Kasumi-1 (cell line): ENCODE data around the gene CUX1.
"Not testable (repeated sequence)": the region's sequence is repeated elsewhere in the genome, so short reads cannot be mapped to it uniquely, and the experiment has no call there.

ENCODE experiments used
- DNase-seq, 2 experiments: peaks; one replicate each; lab custom pipeline; 2025; lab: John Stamatoyannopoulos, UW

The CUX1 gene

DNA sequence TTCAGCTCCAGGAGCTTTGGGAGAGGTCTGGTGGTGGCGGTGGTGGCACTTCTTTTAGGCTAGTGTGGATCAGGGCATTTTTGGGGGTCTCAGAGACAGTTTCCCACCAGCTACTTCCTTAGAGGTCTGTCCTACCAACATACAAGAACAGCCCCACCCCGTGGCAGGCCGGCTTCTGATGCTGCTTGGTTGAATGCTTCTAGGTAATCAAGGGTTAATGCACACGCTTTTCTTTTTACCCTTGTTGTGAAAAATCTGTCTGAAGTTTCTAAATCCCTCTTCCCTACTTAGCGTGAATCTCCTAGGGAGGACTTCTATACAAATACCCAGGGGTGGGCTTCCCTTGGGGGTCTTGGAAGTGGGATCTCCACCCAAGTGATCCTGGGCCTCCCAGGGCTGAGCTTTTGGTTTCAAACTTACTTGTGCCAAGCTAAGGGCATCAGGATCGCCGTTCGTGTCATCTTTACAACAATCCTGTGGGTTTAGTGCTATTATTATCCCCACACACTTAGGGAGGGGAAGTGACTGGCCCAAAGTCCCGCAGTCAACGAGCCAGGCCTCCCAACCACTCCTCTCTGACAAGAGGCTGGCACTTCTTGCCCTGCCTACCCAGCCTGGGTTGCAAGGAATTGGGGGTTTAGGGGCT, 471.0 kb downstream of the CUX1 start:
- peak; percentile 18 to 20 for DNase-seq

DNA sequence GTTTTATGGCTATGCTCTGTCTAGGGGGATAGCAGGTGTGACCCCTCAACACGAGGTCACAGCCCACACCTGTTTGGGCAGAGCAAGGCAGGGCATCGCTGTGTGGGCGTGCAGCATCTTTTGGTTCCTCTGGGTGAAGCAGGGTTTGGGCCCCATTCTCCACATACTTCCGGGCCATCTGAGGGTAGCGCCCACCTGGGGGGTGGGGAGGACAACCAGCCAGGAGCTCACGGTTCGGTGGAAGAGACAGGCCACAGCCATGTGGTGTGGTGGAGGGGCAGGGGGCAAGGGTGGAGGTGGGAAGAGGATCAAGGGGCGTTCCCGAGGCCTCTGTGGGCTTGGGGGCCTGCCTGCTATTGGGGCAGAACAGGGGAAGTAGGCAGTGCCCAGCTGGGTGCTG, 471.6 kb downstream of the CUX1 start:
- no peak for DNase-seq

DNA sequence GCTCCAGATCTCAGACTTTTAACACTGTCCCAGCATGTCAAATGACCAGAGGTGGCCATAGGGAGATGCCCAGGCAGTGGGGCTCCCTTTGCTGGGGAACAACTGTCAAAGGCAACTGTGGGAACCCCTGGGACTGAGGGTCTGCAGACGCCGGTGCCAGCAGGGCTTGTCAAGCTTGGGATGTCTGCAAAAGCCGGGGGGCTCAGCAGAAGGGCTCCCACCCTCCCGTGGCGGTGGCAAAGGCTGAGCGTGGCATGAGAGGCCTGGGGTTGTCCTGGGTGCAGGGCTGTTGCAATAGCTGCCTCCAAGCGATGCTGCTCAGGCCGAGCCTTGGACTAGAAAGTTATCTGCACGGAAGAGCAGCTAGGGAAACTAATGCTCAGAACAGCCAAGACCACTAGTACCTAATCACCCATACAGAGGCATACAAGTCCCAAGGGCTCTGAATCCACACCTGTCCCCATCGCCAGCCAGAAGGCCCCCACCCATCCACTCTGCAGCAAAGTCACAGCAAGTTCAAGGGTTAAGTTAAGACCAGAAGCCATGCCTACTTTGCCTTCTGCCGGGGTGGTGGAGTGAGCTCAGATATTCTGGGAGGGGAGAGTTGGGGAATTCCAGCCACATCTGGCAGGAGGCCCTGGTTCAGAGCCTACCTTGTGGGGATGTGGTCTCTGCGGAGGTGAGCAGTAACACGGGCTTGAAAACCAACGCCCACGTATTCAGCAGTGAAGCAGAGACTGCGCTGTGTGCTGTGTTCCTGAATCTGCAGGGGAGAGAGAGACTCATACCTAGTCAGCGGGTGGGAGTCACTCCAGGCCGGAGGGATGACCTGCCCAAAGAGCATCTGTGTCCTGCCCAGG, 473.9 kb downstream of the CUX1 start:
- no peak for DNase-seq

DNA sequence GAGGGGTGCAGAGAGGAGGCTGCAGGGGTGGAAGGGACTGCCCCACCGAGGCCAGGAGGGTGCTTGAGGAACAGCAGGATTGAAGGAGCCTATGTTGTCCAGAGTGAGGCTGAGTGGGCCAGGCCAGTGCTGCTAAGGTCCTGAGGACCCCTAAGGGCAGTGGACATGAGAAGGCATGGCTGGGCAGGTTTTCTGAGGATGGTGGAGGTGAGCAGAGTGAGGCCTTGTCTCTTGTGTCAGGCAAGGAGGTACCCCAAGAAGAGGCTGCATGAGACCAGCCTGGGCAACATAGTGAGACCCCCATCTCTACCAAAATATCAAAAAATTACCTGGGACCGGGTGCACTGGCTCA, 474.5 kb downstream of the CUX1 start:
- no peak for DNase-seq

DNA sequence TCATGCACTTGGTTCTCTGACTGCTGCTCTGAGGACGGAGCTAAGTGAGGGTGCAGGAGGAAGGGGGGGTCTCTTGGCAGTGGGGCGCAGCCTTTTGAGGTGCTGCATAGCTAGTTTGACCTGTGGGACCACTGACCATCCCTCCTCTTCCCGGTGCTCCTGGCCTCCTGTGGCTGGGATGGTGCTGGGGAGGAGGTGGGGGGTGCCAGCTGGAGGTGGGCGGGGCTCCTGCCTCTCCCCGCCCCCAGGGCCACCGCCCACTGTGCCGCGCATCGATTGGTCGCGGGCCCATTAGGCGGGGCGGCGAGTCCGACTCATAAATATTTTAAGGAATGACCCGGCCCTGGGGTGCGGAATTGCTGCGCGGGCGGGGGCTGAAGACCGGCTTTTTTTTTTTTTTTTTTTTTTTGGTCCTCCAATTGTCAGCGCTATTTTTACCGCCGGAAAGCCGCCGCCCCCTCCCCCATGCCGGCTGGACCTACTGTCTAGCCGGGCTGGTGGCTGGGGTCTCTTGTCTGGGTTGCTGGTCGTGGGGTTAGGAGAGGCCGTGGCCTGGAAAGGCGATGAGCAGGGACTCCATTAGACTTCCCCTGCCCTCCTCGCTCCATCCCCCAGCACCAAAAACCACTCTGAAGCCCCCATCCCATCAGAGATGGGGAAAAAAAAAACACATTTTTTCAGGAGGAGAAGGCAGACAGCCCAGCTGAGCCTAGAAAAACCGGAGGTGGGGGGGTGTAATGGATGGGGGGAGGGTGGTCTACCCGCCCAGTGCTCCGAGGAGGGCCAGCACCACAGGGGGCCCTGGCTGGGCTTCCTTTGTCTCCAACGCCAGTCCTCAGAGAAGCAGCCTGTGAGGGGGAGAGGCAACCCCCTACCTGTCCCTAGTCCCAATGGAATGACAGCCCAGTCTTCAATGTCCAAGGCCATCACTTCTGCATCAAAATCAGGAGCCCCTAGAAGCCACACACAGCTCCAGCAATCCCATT, 475.7 kb downstream of the CUX1 start:
- no peak for DNase-seq

DNA sequence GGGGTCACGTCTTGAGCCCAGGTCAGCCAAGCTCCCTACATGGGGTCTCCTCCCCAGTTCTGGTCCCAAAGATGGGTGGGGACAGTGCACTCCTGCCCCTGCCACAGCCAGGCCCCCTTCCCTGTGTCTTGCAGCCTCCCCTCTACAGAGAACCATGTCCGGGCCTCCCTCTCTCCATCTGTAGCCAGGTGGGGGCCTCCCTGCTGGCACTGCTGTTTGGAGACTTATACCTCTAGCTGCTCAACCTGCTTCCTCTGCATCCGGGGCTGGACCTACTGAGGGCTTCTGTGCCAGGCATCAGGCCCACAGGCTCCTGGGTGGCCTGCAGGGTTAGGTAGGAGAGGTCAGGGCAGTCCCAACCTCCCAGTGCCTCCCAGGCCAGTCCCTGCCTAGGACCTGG, 477.2 kb downstream of the CUX1 start:
- DNase-seq, result no peak

DNA sequence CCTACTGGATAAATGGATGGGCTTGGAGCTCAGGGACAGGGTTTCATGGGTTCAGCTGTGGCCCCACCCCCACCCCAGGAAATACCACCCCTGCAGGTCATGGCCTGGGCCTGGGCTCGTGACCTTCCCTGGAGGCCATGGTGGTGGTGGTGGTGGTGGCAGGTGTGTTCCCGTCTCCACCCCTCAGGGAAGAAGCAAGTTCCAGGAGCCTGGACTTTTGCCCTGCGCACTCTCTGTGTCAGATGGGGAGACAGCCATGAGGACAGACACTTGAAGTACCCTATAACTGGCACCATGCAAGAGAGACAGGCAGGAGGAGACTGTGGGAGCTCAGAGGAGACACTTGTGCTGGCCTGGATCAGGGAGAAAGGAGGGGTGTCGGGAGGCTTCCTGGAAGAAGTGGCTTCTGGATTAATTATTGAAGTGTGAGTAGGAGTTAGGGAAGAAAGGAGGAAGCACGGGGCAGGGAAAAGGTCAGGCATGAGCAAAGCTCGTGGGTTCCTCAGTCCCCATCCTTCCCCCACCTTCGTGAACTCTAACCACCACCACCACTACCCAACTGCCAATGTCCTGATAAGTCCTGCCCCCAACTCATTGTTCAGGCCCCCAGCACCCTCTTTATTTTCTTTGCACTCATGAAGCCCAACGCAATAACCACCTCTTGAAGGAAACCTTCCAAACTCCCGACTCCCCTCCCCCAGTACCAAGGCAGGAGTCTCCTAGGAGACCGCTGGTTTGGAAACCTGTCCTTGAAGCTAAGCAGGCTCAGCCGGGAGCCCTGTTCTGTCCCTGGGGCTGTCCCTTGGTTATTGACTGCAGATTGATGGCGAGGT, 478.1 kb downstream of the CUX1 start:
- DNase-seq, result no peak

DNA sequence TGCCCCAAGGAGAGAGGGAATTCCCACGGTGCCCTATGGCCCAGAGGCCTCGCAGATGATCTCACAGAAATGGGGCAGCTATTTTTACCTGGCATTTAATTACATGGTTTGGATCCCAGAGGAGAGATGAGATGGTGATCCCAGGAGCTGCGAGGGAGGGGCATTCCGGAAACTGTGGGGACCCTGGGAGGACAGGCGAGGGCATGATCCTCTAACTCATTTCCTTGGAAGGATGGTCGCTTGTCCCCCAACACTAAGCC, 478.7 kb downstream of the CUX1 start:
- DNase-seq, result no peak

DNA sequence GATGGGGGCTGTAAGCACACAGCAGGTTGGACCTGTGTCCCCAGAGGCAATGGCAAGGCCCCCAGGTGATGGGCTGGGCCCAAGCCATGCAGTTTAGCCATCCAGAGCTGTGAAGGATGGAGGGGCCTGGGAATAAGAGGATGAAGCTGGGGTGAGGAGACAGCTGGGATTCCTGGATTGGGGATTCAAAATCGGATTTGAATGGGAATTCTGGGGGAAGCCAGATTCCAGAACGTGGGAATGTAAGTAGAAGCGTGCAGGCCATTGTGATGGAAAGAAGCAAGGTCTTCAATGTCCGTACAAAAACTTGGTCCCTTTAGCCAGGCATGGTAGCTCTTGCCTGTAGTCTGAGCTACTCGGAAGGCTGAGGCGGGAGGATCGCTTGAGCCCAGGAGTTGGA, 479.1 kb downstream of the CUX1 start:
- DNase-seq, result no peak

DNA sequence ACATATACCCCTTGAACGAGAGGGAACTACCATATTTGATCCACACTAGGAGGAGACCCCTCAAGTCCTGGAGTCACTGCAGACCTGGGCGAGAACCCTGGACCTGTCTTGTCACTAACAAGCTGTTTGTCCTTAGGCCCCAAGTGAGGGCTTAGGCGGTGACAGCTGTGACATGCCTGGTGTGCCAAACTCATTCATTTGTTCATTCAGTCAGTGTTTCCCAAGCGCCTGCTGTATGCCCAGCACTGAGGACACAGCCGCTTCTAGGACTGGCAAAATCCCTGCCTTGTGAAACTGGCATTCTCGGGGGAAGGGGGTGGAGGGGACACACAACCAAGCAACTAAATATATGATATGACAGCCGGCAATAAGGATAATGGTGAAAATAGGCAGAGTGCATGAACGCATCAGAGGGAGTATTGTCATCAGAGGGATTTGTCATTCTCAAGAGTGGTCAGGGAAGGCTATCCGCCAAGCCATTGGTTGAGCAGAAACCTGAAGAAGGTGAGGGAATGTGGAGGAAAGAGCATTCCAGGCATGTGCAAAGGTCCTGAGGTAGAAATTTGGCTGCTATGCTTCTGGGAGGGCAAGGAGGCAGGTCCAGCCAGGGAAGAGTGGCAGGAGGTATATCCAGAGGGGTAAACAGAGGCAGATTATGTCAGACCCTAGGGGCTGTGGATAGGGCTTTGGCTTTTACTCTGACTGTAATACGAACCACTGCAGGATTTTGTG, 480.2 kb downstream of the CUX1 start:
- DNase-seq, result no peak

DNA sequence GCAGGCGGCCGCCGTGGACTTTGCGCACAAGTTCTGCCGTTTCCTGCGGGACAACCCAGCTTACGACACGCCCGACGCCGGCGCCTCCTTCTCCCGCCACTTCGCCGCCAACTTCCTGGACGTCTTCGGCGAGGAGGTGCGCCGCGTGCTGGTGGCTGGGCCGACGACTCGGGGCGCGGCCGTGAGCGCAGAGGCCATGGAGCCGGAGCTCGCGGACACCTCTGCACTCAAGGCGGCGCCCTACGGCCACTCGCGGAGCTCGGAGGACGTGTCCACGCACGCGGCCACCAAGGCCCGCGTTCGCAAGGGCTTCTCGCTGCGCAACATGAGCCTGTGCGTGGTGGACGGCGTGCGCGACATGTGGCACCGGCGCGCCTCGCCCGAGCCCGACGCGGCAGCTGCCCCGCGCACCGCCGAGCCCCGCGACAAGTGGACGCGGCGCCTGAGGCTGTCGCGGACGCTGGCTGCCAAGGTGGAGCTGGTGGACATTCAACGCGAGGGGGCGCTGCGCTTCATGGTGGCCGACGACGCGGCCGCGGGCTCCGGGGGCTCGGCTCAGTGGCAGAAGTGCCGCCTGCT, 483.3 kb downstream of the CUX1 start:
- DNase-seq, result no peak

DNA sequence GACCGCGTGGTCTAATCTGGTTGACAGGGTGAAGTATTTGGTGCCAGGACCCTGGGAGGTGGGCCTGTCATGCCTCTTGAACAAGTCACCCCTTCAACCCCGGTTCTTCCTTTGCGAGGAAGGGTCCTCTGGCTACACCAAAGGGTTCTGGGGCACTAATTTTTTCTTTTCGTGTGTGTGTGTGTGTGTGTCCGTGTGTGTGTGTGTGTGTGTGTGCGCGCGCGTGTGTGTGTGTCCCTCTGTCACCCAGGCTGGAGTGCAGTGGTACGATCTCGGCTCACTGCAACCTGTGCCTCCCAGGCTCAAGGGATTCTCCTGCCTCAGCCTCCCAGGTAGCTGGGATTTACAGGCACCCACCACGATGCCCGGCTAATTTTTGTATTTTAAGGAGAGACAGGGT, 483.9 kb downstream of the CUX1 start:
- not testable (repeated sequence) for DNase-seq

DNA sequence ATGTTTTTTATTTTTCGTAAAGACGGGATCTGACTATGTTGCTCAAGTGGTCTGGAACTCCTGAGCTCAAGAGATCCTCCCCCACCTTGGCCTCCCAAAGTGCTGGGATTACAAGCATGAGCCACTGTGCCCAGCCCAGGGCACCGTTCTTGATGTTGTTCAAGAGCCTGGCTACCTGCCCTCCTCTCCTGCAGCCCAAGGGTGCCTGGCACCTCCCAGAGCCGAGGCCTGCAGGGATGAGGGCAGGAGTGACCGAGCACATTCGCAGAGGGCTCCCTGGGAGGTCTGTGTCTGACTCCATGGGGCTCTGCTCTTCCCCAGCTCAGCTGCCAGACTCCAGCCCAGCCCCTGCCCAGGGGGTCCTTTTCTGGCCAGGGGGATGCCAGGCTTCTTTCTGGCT, 484.6 kb downstream of the CUX1 start:
- no peak for DNase-seq

DNA sequence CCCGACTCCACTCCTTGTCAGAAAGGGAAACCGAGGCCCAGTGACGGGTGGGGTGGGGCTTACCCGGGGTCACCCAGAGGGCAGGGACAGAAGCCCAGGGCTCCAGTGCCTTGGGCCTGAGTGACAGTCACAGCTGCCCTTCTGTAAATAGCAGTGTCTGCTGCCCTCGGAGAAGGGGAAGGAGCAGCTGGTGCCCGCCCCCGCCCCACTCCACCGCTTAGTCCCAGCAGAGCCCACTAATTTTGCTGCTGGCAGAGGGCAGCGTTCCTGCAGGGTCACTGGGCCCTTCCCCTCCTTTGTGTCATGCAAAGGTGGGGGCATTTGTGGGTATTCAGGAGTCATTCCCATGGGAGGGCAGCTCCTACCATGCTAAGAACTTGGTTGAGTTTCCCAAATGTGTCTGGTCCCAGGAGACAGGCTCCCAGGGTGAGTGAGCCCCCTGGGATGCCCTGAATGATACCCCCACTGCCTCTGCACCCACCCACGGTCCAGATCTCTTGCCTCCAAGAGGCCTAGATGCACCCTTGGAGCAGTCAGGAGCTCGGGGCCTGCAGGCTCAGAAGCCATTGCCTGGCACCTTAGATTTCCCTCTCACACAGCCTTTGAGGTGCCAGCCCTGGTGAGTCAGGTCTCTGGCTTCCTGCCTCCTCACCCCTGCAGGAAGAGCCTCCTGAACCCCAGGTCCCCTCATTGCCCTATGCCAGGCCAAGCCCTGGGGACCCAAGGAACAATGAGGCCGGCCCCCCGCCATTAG, 486.4 kb downstream of the CUX1 start:
- no peak for DNase-seq

DNA sequence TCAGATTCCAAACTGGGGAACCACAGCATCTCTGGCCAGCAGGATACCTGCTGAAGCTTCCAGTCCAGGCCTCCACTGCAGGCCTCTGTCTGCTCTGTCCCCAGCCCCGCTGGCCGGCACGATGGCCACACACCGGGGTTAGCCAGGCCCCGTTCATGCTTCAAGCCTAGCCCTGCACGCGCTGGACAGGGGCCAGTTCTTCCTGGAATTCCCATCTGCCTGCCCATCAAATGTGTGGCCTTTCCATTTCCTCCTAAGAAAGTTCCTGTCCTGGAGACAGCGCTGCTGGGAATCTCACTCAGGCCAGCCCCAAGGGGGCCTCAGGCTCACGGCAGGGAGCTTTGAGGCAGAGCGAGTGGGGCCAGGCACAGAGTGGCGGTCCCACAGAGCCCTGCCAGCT, 487.2 kb downstream of the CUX1 start:
- no peak for DNase-seq

DNA sequence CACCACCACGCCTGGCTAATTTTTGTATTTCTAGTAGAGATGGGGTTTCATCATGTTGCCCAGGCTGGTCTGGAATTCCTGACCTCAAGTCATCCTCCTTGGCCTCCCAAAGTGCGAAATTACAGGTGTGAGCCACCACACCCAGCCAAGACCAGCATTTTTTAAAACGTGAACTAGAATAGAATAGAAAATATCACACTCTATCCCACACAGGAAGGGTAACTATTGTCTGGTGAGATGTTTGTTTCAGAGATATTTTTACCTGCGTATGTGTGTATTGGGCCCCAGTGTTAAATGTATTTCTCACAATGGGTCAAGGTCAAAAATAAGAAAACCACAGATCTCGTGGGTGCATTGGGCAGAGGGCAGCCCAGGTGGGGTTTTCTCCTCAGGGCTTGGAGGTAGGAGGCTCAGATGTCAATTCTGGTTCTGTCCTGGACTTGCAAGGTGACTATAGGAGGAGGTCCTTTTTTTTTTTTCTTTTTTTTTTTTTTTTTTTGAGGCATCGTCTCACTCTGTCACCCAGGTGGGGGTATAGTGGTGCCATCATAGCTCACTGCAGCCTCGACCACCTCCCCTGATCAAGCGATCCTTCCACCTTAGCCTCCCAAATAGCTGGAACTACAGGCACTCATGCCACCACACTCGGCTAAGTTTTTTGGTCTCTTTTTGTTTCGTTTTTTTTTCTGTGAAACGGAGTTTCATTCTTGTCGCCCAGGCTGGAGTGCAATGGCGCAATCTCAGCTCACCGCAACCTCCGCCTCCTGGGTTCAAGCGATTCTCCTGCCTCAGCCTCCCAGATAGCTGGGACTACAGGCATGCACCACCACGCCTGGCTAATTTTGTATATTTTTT, 488.2 kb downstream of the CUX1 start:
- no peak for DNase-seq

DNA sequence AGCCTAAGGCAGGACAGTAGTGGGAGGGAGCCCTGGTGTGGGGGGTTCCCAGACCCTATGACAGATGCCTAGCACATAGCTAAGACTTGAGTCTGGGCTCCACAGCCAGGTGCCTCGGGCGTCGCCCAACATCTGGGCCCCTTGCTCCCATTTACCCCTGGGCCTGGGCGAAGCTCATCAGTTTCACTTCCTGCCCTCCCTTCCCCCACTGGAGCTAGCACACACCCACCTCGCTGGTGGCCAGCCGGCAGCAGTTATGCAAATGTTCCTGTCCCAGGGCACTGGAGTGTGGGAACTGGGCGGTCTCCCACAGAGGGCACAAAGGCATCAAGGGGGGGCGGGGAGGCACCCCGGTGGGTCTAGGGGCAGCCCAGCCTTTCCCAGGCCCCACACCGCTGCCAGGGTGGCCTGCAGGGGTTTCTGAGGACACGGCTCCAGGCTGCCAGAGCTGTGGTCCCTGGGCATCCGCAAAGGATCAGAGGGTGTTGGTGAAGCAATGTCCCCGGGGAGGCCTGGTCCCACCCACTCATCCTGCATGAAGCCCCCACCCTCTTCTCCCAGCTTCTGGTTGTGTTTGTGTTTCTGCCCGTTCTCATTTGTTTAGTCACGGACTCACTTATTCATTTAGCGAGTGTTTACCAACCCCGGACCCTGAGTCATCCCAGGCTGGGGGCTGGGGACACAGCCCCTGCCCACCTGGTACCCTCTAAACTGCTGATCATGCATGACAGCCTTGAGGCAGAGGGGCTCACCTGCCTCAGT, 489.7 kb downstream of the CUX1 start:
- no peak for DNase-seq

DNA sequence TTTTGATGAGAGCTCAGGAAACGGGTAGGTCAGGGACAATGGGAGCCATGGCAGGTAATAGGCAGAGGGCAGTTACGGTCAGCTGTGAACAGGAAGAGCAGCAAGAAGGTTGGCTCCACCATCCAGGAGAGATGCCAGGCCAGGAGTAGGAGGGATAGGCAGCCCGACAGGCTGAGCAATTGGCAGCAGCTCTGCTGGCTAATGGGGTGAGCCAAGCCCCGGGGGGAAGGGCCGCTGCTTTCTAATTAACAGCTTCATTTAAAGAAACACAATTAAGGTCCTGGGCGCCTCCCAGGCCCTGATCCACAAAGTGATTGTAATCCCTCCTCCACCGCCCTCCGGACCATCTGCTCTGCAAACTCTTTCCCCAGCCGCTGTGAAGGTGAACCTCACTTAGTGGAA, 493.0 kb downstream of the CUX1 start:
- no peak for DNase-seq
